BJ (cell line): Measurements from ENCODE around the gene PTPRG. TPM values are rescaled to one million over a fixed set of nuclear protein-coding genes. Genes with fewer than 3 reads are reported as not detected.

Experiments used
- CTCF ChIA-PET: fragments of 350-600 bp; formaldehyde crosslinking; extraction: SDS; loops from one replicate; lab custom pipeline; 2021; ENCODE audit warnings: antibody characterized with exemption, inconsistent platforms; lab: Yijun Ruan, JAX
- POLR2A ChIA-PET: fragments of 300-600 bp; sonication (Branson Sonifier 250); formaldehyde crosslinking; extraction: SDS; loops from one replicate; lab custom pipeline; 2021; ENCODE audit warnings: antibody characterized with exemption; lab: Charles Lee
- DNase-seq: peaks from one replicate; pipeline ENCODE4 v3.0.0-alpha.2; 2011; ENCODE audit warnings: low read depth
- H3K27me3 ChIP-seq: 2 replicates; pipeline ENCODE4 v1.6.0; 2011; ENCODE audit warnings: low read length; ENCODE audit not compliant: control insufficient read depth, insufficient read depth
- H3K36me3 ChIP-seq: 2 replicates; pipeline ENCODE4 v1.5.1; 2011; ENCODE audit warnings: low read length; ENCODE audit not compliant: control insufficient read depth, insufficient read depth
- H3K4me3 ChIP-seq: 2 replicates; pipeline ENCODE4 v1.5.1; 2011; ENCODE audit warnings: low read depth, mild to moderate bottlenecking, control low read depth, low read length
- polyA plus RNA-seq: library from polyadenylated mRNA; depleted of rRNA; stranded (reverse); fragments of >200 nt; gene quantifications from 2 replicates; pipeline ENCODE4 v1.2.3, GENCODE V29; 2011
- TF ChIP-seq, protein P1 (sequence below): IDR thresholded peaks from 2 replicates; pipeline ENCODE4 v1.5.1; 2011; ENCODE audit warnings: low read depth, mild to moderate bottlenecking, control low read depth, inconsistent platforms, low read length, moderate library complexity; ENCODE audit not compliant: insufficient read depth

PTPRG gene
- polyA plus RNA-seq, 1 experiment: 20.8 TPM

DNA sequence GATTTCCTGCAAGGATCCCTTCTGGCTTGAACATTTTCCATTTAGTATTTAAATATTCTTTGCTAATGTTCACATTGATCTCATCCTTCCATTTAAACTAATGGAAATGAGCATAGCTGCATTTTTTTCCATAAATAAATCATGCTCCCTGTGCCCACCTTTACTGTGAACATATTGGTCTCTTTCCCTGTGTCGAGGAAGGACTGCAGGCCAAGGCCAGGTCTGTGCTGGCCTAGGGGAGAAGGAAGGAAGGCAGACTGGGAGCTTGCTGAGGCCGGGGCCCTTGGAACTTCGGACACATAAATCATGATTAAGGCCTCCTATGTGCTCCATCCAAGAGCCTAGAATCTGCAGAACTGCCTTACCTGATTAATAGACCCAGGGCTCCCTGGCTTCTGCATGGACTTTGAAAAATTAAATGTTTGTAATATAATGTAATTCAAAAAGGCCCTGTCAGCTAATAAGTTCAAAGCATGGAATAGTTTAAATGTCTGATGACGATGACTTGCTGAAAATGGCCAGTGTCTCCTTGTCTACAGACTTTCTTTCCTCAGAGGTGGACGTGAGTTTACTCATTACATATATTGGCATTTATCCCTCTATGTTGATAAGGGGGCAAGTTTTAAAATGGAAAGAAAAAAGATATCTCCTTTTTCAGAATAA, 636.1 kb downstream of the PTPRG start:
- no peaks in the 10 kb centered on the region for H3K27me3 ChIP-seq
- H3K4me3 ChIP-seq: no peak overlapping the region
- TF ChIP-seq, protein P1, sequence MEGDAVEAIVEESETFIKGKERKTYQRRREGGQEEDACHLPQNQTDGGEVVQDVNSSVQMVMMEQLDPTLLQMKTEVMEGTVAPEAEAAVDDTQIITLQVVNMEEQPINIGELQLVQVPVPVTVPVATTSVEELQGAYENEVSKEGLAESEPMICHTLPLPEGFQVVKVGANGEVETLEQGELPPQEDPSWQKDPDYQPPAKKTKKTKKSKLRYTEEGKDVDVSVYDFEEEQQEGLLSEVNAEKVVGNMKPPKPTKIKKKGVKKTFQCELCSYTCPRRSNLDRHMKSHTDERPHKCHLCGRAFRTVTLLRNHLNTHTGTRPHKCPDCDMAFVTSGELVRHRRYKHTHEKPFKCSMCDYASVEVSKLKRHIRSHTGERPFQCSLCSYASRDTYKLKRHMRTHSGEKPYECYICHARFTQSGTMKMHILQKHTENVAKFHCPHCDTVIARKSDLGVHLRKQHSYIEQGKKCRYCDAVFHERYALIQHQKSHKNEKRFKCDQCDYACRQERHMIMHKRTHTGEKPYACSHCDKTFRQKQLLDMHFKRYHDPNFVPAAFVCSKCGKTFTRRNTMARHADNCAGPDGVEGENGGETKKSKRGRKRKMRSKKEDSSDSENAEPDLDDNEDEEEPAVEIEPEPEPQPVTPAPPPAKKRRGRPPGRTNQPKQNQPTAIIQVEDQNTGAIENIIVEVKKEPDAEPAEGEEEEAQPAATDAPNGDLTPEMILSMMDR: no peak
- peaks cover 2% of the 10 kb centered on the region; the same call in 1 of the 2 replicates for H3K36me3 ChIP-seq
- ChIA-PET POLR2A (no interaction called here), CTCF (interaction anchor here (1.6 to 2.4 kb wide), 2 partner anchors 9 kb away, joined by 6 to 7 read pairs; no protein-coding TSS in a partner anchor)
- DNase-seq: no peak

DNA sequence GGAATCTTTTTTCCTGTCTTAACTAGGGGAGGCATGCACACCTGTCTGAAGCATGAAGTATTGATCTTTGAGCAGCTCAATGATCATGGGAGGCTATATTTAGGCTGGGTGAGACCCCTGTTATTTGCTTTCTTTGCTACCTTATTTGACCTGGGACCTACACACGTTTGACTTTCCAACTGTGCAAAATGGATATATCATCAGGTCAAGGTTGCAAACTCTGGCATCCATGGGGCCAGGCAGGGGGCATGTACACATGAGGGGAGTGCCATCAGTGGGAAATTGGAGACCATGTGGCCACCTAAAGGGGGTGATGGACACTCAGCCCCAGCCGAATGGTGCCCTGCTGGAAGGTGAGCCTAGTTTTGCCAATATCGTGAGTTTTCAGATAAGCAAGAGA, 637.8 kb downstream of the PTPRG start:
- TF ChIP-seq, protein P1: no peak
- no peak overlapping the region for H3K4me3 ChIP-seq
- CTCF ChIA-PET: interaction anchor here (1.1 to 1.3 kb wide), 2 partner anchors 10 to 112 kb away, joined by 3 to 6 read pairs; no protein-coding TSS in a partner anchor
- POLR2A ChIA-PET: no interaction called here
- no peaks in the 10 kb centered on the region for H3K27me3 ChIP-seq
- peaks cover 4% of the 10 kb centered on the region for H3K36me3 ChIP-seq
- DNase-seq: no peak

DNA sequence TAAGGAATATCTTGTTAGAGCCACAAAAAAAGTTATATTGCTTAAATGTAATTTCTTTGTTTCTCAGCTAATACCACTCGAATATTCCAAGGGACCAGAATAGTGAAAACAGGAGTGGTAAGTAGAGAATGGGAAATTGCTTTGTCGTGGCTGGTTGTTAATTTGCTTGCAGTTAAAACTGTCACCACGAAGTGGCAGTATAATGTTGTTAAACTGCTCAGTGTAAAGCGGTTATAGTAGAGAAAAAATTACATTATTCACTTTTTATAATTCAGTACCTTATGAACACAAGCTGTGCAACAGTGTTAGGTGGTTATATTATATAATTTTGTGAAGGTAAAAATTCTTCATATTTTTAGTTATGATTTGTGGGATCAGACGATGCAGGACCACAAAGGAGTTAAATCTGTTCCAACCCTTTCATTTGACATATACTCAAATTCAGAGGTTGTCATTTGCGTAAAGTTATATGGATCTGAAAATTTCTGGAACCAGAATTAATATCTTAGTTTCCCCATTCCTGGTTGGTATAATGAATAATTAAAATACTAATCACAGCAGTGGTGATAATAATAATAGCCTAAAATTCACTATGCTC, 640.2 kb downstream of the PTPRG start:
- H3K36me3 ChIP-seq: peaks cover 2% of the 10 kb centered on the region; the same call in 1 of the 2 replicates
- H3K27me3 ChIP-seq: no peaks in the 10 kb centered on the region
- H3K4me3 ChIP-seq: no peak overlapping the region
- TF ChIP-seq, protein P1: peak; percentile 55
- no peak for DNase-seq
- ChIA-PET CTCF (interaction anchor here (0.6 to 2.3 kb wide), 8 partner anchors 11 to 600 kb away, joined by 3 to 9 read pairs (median 4); no protein-coding TSS in a partner anchor), POLR2A (no interaction called here)

DNA sequence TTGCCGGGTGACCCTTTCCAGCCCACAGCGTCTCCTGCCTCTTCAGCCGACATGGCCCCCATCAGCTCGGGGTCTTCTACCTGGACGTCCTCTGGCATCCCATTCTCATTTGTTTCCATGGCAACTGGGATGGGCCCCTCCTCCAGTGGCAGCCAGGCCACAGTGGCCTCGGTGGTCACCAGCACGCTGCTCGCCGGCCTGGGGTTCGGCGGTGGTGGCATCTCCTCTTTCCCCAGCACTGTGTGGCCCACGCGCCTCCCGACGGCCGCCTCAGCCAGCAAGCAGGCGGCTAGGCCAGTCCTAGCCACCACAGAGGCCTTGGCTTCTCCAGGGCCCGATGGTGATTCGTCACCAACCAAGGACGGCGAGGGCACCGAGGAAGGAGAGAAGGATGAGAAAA, 641.8 kb downstream of the PTPRG start:
- TF ChIP-seq, protein P1: no peak
- Histone ChIP-seq H3K4me3 (no peak overlapping the region), H3K27me3 (no peaks in the 10 kb centered on the region), H3K36me3 (peaks cover 2% of the 10 kb centered on the region; the same call in 1 of the 2 replicates)
- CTCF ChIA-PET: interaction anchor here (0.6 kb wide), 1 partner anchor 358 kb away, joined by 3 read pairs; no protein-coding TSS in a partner anchor
- no peak for DNase-seq
- POLR2A ChIA-PET: no interaction called here

DNA sequence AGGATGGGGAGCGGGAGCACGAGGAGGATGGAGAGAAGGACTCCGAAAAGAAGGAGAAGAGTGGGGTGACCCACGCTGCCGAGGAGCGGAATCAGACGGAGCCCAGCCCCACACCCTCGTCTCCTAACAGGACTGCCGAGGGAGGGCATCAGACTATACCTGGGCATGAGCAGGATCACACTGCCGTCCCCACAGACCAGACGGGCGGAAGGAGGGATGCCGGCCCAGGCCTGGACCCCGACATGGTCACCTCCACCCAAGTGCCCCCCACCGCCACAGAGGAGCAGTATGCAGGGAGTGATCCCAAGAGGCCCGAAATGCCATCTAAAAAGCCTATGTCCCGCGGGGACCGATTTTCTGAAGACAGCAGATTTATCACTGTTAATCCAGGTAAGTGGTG, 642.2 kb downstream of the PTPRG start:
- TF ChIP-seq, protein P1: no peak
- DNase-seq: no peak
- Histone ChIP-seq H3K4me3 (no peak overlapping the region), H3K27me3 (no peaks in the 10 kb centered on the region), H3K36me3 (peaks cover 2% of the 10 kb centered on the region; the same call in 1 of the 2 replicates)
- ChIA-PET CTCF (no interaction called here), POLR2A (no interaction called here)
